Erythroblast (primary cell): ENCODE data around the gene TMEM170B.

Source experiments
- GATA1 ChIP-seq: IDR thresholded peaks from 2 replicates; pipeline ENCODE4 v1.6.1; 2011; ENCODE audit warnings: low read depth, mild to moderate bottlenecking, control low read depth, low read length, moderate library complexity
- POLR2A ChIP-seq: IDR thresholded peaks from 2 replicates; pipeline ENCODE4 v1.6.1; 2011; ENCODE audit warnings: mild to moderate bottlenecking, low read length

GRCh38 chr6:11585426-11586016, 48.0 kb downstream of the TMEM170B start:
- TF ChIP-seq POLR2A (no peak), GATA1 (no peak)
